MM.1S (cell line): ENCODE data around the gene LTBP3.

Experiments used
- EZH2phosphoT487 ChIP-seq: fragments of 300-600 bp; sonication (generic); IDR thresholded peaks from 2 replicates; pipeline ENCODE4 v1.6.1; 2018; ENCODE audit warnings: antibody characterized with exemption, low read length
- TF ChIP-seq, protein P1 (sequence below): fragments of 300-600 bp; sonication (generic); IDR thresholded peaks from 2 replicates; pipeline ENCODE4 v1.5.1; 2016; ENCODE audit warnings: antibody characterized with exemption, low read length, mixed read lengths

DNA sequence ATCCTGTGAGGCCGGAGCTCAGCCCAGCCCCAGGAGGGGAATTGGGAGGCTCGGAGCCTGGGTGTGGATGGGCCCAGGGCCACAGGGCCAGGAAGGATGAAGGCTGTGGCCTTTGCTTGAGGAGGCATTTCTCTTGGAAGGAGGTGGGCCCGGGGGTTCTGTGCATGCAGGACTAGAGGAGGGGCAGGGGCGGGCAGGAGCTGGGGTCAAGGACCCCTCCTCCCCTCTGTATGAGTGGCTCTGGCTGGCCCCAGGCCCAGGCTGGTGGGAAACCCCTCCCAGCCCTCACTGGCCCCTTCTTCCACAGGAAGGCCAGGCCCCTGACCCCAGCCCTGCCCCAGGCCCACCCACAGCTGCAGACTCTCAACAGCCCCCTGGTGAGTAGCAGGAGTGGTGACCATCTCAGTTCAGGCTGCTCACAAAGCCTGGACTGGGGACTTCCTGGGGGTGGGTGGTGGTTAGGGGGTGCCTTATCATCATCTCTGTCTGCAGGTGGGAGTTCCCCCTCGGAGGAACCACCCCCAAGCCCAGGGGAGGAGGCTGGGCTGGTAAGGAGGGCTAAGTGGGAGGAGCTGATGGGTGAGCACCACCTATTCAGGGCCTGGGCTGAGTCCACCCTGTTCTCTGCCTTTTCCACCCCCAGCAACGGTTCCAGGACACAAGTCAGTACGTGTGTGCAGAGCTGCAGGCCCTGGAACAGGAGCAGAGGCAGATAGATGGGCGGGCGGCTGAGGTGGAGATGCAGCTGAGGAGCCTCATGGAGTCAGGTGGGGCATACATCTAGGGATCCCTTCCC lies 31.5 kb upstream of the LTBP3 start:
- TF ChIP-seq, protein P1, sequence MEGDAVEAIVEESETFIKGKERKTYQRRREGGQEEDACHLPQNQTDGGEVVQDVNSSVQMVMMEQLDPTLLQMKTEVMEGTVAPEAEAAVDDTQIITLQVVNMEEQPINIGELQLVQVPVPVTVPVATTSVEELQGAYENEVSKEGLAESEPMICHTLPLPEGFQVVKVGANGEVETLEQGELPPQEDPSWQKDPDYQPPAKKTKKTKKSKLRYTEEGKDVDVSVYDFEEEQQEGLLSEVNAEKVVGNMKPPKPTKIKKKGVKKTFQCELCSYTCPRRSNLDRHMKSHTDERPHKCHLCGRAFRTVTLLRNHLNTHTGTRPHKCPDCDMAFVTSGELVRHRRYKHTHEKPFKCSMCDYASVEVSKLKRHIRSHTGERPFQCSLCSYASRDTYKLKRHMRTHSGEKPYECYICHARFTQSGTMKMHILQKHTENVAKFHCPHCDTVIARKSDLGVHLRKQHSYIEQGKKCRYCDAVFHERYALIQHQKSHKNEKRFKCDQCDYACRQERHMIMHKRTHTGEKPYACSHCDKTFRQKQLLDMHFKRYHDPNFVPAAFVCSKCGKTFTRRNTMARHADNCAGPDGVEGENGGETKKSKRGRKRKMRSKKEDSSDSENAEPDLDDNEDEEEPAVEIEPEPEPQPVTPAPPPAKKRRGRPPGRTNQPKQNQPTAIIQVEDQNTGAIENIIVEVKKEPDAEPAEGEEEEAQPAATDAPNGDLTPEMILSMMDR: no peak
- TF ChIP-seq EZH2phosphoT487: no peak
